ENCODE measurements around the gene SULT1C2.

The SULT1C2 gene

GRCh38 chr2:108243566-108243965 is 45.1 kb upstream of the SULT1C2 start:
- TF ChIP-seq CEBPB (IDR thresholded peaks at IDR 0.05) (no peak), TAF1 (IDR thresholded peaks at IDR 0.05; ENCODE audit: low read depth) (no peak), EGR1 (IDR thresholded peaks at IDR 0.05) (no peak), YY1 (IDR thresholded peaks at IDR 0.05; ENCODE audit: low read depth) (no peak), RAD21 (IDR thresholded peaks at IDR 0.05; ENCODE audit: low read depth) (no peak), EP300 (IDR thresholded peaks at IDR 0.05; ENCODE audit: borderline replicate concordance) (no peak), MAX (IDR thresholded peaks at IDR 0.05) (no peak), CREB1 (IDR thresholded peaks at IDR 0.05; ENCODE audit: low read depth) (no peak)

GRCh38 chr2:108244667-108245414 is 43.9 kb upstream of the SULT1C2 start:
- TF ChIP-seq CREB1 (IDR thresholded peaks at IDR 0.05; ENCODE audit: low read depth) (no peak), ZBTB7A (IDR thresholded peaks at IDR 0.05; ENCODE audit: low read depth) (no peak), NFIC (IDR thresholded peaks at IDR 0.05) (no peak), YY1 (IDR thresholded peaks at IDR 0.05; ENCODE audit: low read depth) (no peak), MAX (IDR thresholded peaks at IDR 0.05) (no peak), EGR1 (IDR thresholded peaks at IDR 0.05) (no peak), TCF12 (IDR thresholded peaks at IDR 0.05; ENCODE audit: low read depth) (no peak), TAF1 (IDR thresholded peaks at IDR 0.05; ENCODE audit: low read depth) (no peak), CEBPB (IDR thresholded peaks at IDR 0.05) (no peak), EP300 (IDR thresholded peaks at IDR 0.05; ENCODE audit: borderline replicate concordance) (no peak), USF1 (IDR thresholded peaks at IDR 0.05) (no peak), REST (IDR thresholded peaks at IDR 0.05; ENCODE audit: low read depth) (no peak), FOXM1 (IDR thresholded peaks at IDR 0.05; ENCODE audit: borderline replicate concordance, low read depth) (no peak), TEAD4 (IDR thresholded peaks at IDR 0.05) (no peak), RAD21 (IDR thresholded peaks at IDR 0.05; ENCODE audit: low read depth) (no peak)

GRCh38 chr2:108253106-108253505 is 35.6 kb upstream of the SULT1C2 start:
- TF ChIP-seq TAF1 (IDR thresholded peaks at IDR 0.05; ENCODE audit: low read depth) (no peak), NFIC (IDR thresholded peaks at IDR 0.05) (peak; percentile 71)

- no peak for TF ChIP-seq CEBPB (IDR thresholded peaks at IDR 0.05)
- TF ChIP-seq TAF1 (IDR thresholded peaks at IDR 0.05; ENCODE audit: low read depth), result no peak
- no peak for TF ChIP-seq YY1 (IDR thresholded peaks at IDR 0.05; ENCODE audit: low read depth)
- TF ChIP-seq RAD21 (IDR thresholded peaks at IDR 0.05; ENCODE audit: low read depth), result no peak
- TF ChIP-seq TCF12 (IDR thresholded peaks at IDR 0.05; ENCODE audit: low read depth), result no peak
- TF ChIP-seq ZBTB7A (IDR thresholded peaks at IDR 0.05; ENCODE audit: low read depth), result no peak
- TF ChIP-seq EGR1 (IDR thresholded peaks at IDR 0.05), result no peak
- TF ChIP-seq USF1 (IDR thresholded peaks at IDR 0.05), result no peak
- no peak for TF ChIP-seq CREB1 (IDR thresholded peaks at IDR 0.05; ENCODE audit: low read depth)
Measured at GRCh38 chr2:108257757-108258331, 30.9 kb upstream of the SULT1C2 start.

- TF ChIP-seq USF1 (IDR thresholded peaks at IDR 0.05) (no peak), CEBPB (IDR thresholded peaks at IDR 0.05) (no peak)
Measured at GRCh38 chr2:108260773-108261172, 27.9 kb upstream of the SULT1C2 start.

GRCh38 chr2:108262036-108262435 is 26.7 kb upstream of the SULT1C2 start:
- no peak for TF ChIP-seq MAX (IDR thresholded peaks at IDR 0.05)
- no peak for TF ChIP-seq FOXM1 (IDR thresholded peaks at IDR 0.05; ENCODE audit: borderline replicate concordance, low read depth)
- TF ChIP-seq CEBPB (IDR thresholded peaks at IDR 0.05), result no peak
- TF ChIP-seq NFIC (IDR thresholded peaks at IDR 0.05), result no peak
- no peak for TF ChIP-seq TAF1 (IDR thresholded peaks at IDR 0.05; ENCODE audit: low read depth)
- TF ChIP-seq USF1 (IDR thresholded peaks at IDR 0.05), result no peak
- no peak for TF ChIP-seq RAD21 (IDR thresholded peaks at IDR 0.05; ENCODE audit: low read depth)

GRCh38 chr2:108263401-108263800 is 25.3 kb upstream of the SULT1C2 start:
- TF ChIP-seq TAF1 (IDR thresholded peaks at IDR 0.05; ENCODE audit: low read depth) (no peak), NFIC (IDR thresholded peaks at IDR 0.05) (no peak), USF1 (IDR thresholded peaks at IDR 0.05) (no peak)
